Loucy (cell line): ENCODE measurements around the gene TNPO1.
"Not testable (repeated sequence)": the region's sequence is repeated elsewhere in the genome, so short reads cannot be mapped to it uniquely, and the experiment has no call there.

ENCODE experiments used
- H2AFZ ChIP-seq: fragments of 200-600 bp; sonication (generic); 2 replicates; pipeline ENCODE4 v1.6.0; 2016; ENCODE audit warnings: antibody characterized with exemption, mild to moderate bottlenecking, low read length, moderate library complexity
- H3F3A ChIP-seq: fragments of 200-600 bp; 2 replicates; pipeline ENCODE4 v1.6.0; 2016; ENCODE audit warnings: antibody characterized with exemption, low read depth, mild to moderate bottlenecking
- H3K27me3 ChIP-seq: fragments of 200-600 bp; sonication (generic); 2 replicates; pipeline ENCODE4 v1.6.1; 2014; ENCODE audit warnings: low read length, mild to moderate bottlenecking; ENCODE audit not compliant: insufficient read depth, poor library complexity, severe bottlenecking
- H3K36me3 ChIP-seq: fragments of 200-600 bp; sonication (generic); 2 replicates; pipeline ENCODE4 v1.6.1; 2016; ENCODE audit warnings: low read length; ENCODE audit not compliant: insufficient read depth
- H3K4me1 ChIP-seq: fragments of 200-600 bp; sonication (generic); 2 replicates; pipeline ENCODE4 v1.5.1; 2014; ENCODE audit warnings: low read length, mild to moderate bottlenecking; ENCODE audit not compliant: insufficient read depth, poor library complexity, severe bottlenecking
- H3K4me2 ChIP-seq: fragments of 200-600 bp; sonication (generic); 2 replicates; pipeline ENCODE4 v1.6.0; 2014; ENCODE audit warnings: antibody characterized with exemption, low read length, low read depth, mild to moderate bottlenecking; ENCODE audit not compliant: poor library complexity, severe bottlenecking
- H3K4me3 ChIP-seq: fragments of 200-600 bp; sonication (generic); 2 replicates; pipeline ENCODE4 v1.5.1; 2014; ENCODE audit warnings: low read length, mild to moderate bottlenecking, mixed read lengths; ENCODE audit not compliant: poor library complexity, severe bottlenecking
- H3K79me2 ChIP-seq: fragments of 200-600 bp; sonication (generic); 2 replicates; pipeline ENCODE4 v1.6.1; 2014; ENCODE audit warnings: low read length; ENCODE audit not compliant: insufficient read depth
- H3K9ac ChIP-seq: fragments of 200-600 bp; sonication (generic); 2 replicates; pipeline ENCODE4 v1.6.0; 2014; ENCODE audit warnings: mild to moderate bottlenecking, low read depth, low read length, moderate library complexity; ENCODE audit not compliant: poor library complexity, severe bottlenecking
- H3K9me2 ChIP-seq: fragments of 200-600 bp; sonication (generic); replicated peaks from 2 replicates; pipeline ENCODE4 v1.6.1; 2016; ENCODE audit warnings: low read depth, low read length, mixed read lengths
- H3K9me3 ChIP-seq: fragments of 200-600 bp; sonication (generic); 2 replicates; pipeline ENCODE4 v1.6.1; 2014; ENCODE audit warnings: mild to moderate bottlenecking, antibody characterized with exemption, low read length, low read depth; ENCODE audit not compliant: insufficient read depth
- H4K20me1 ChIP-seq: fragments of 200-600 bp; sonication (generic); 2 replicates; pipeline ENCODE4 v1.6.0; 2014; ENCODE audit warnings: antibody characterized with exemption, low read length, mild to moderate bottlenecking; ENCODE audit not compliant: insufficient read depth, poor library complexity, severe bottlenecking
- CTCF ChIP-seq: fragments of 200-600 bp; sonication (generic); conservative IDR thresholded peaks from 2 replicates; pipeline ENCODE4 v1.5.1; 2014; ENCODE audit warnings: mild to moderate bottlenecking, antibody characterized with exemption, low read length
- EZH2phosphoT487 ChIP-seq: fragments of 200-600 bp; IDR thresholded peaks from 2 replicates; pipeline ENCODE4 v1.6.1; 2018; ENCODE audit warnings: antibody characterized with exemption, mild to moderate bottlenecking, moderate library complexity, borderline replicate concordance

Gene TNPO1

GRCh38 chr5:72799721-72800120 is 16.7 kb upstream of the TNPO1 start:
- no peaks in the 10 kb centered on the region for H3K9me2 ChIP-seq
- H3K4me3 ChIP-seq = no peak overlapping the region
- no peaks in the 10 kb centered on the region for H3K4me1 ChIP-seq
- H3K4me2 ChIP-seq = no peak overlapping the region
- H4K20me1 ChIP-seq = no peaks in the 10 kb centered on the region
- H3K9ac ChIP-seq = no peak overlapping the region
- H3F3A ChIP-seq = no peaks in the 10 kb centered on the region
- no peaks in the 10 kb centered on the region for H3K36me3 ChIP-seq
- H3K9me3 ChIP-seq = no peaks in the 10 kb centered on the region
- H3K27me3 ChIP-seq = no peaks in the 10 kb centered on the region
- TF ChIP-seq CTCF (no peak), EZH2phosphoT487 (no peak)
- H2AFZ ChIP-seq = no peak overlapping the region
- H3K79me2 ChIP-seq = no peaks in the 10 kb centered on the region

GRCh38 chr5:72808637-72809036 is 7.8 kb upstream of the TNPO1 start:
- H2AFZ ChIP-seq, H3K4me2 ChIP-seq, H3K27me3 ChIP-seq, H3F3A ChIP-seq, H3K4me1 ChIP-seq, H3K9me2 ChIP-seq, H3K79me2 ChIP-seq, H3K9ac ChIP-seq, H4K20me1 ChIP-seq, H3K4me3 ChIP-seq, H3K9me3 ChIP-seq, H3K36me3 ChIP-seq: not testable (repeated sequence)

DNA sequence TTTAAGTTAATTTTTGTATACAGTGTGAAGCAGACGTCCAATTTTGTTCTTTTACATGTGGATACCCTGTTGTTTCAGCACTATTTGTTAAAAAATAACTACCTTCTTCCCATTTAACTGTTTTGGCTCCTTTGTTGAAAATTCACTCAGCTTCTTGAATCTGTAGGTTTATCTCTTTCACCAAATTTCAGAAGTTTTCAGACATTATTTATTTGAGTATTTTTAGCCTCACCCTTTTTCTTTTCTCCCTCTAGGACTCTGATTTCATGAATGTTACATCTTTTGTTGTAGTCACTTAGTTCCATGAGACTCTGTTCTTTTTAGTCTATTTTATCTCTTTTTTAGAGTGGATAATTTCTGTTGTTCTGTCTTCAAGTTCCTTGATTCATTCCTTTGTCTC is 4.6 kb upstream of the TNPO1 start:
- H3K27me3 ChIP-seq = no peaks in the 10 kb centered on the region
- H3K4me2 ChIP-seq = no peak overlapping the region
- no peaks in the 10 kb centered on the region for H3K9me2 ChIP-seq
- no peaks in the 10 kb centered on the region for H3K4me1 ChIP-seq
- H3K4me3 ChIP-seq = no peak overlapping the region
- no peaks in the 10 kb centered on the region for H3K79me2 ChIP-seq
- H3F3A ChIP-seq = no peaks in the 10 kb centered on the region
- no peaks in the 10 kb centered on the region for H3K36me3 ChIP-seq
- no peaks in the 10 kb centered on the region for H4K20me1 ChIP-seq
- no peaks in the 10 kb centered on the region for H3K9me3 ChIP-seq
- H3K9ac ChIP-seq = no peak overlapping the region
- H2AFZ ChIP-seq = no peak overlapping the region
- TF ChIP-seq CTCF = no peak
- TF ChIP-seq EZH2phosphoT487 = no peak

DNA sequence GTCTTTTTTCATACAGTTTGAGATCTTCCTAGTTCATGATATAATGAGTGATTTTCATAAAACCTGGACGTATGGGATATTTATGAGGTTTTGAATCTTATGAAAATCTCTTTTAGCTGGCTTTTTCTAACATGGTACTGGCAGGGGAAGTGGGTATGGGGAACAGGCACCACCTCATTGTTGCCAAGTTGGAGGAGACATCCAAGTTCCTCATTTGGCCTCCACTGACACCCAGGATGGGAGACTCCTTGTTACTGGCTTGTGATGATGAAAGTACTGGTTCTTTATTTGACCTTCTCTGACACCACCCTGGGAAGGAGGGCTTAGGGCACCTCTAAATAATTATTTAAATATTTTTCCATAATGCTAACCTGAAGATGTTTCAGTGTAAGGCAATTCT is 4.0 kb upstream of the TNPO1 start:
- Histone ChIP-seq H3K9me2 (no peaks in the 10 kb centered on the region), H3K4me1 (no peaks in the 10 kb centered on the region), H3K36me3 (no peaks in the 10 kb centered on the region), H3K4me2 (no peak overlapping the region), H3K27me3 (no peaks in the 10 kb centered on the region), H3K79me2 (no peaks in the 10 kb centered on the region), H4K20me1 (no peaks in the 10 kb centered on the region), H3F3A (no peaks in the 10 kb centered on the region), H3K9ac (no peak overlapping the region), H2AFZ (no peak overlapping the region), H3K9me3 (no peaks in the 10 kb centered on the region), H3K4me3 (no peak overlapping the region)
- TF ChIP-seq EZH2phosphoT487 = no peak
- TF ChIP-seq CTCF = no peak
